ENCODE results near the gene ANKS4B.
A peak's percentile ranks its signal among the peaks of the same experiment; 100 is the strongest.

- TF ChIP-seq EZH2 (IDR thresholded peaks at IDR 0.05; ENCODE audit: borderline replicate concordance, low read length) (peak; percentile 1), CTCF (conservative IDR thresholded peaks at IDR 0.05 in 1 of 2, IDR thresholded peaks at IDR 0.05 in 1 of 2; ENCODE audit: extremely low read depth in 1 of 2, insufficient read depth in 1 of 2, low read depth in 1 of 2, low read length in 2 of 2) (no peak)
Observed at GRCh38 chr16:21233045-21233520, 416 bp upstream of the ANKS4B start.
